GM19328 (cell line): ENCODE measurements around the gene LPP.

ENCODE experiments used
- ATAC-seq: cut with Tn5 transposase; IDR thresholded peaks from one replicate; pipeline ENCODE4 v1.9.1; 2021; ENCODE audit warnings: mild to moderate bottlenecking, moderate library complexity; ENCODE audit not compliant: unreplicated experiment

The LPP gene

DNA sequence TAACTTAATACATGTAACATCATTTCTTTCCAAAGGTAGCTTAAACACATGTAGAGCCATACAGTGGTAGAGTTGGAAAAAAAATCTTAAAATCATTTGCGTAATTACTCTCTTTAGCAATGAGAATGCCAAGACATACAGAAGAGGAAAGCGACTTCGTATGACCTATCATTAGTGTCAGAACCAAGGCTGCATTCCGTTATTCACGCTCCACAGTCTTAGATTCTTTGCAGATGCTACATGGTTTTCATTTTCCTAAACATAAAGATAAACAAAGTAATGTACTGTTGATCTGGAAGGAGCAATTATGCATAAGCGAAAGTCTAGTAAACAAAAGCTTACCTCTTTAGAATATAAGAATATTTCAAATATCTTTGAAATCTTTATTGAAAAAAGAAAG, 607.5 kb downstream of the LPP start:
- no peak for ATAC-seq

DNA sequence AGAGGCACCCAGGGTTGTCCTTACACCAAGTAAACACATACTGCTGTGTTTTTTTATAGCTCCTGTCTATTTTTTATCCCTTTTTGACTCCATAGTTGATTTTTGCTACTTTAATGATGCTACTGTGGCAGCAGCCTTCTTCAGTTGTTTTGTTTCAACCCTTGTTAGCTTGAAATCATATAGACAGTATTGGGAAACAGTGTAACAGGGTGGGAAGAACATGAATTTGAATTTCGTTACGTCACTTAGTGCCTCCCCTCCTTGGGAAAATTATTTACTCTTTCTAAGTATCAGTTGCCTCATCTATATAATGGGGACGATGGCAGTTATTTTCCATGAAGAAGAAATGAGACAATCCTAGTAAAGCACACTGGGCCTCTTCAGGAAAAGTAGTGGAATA, 608.0 kb downstream of the LPP start:
- no peak for ATAC-seq

GRCh38 chr3:188764609-188765008, 610.7 kb downstream of the LPP start:
- ATAC-seq: no peak

DNA sequence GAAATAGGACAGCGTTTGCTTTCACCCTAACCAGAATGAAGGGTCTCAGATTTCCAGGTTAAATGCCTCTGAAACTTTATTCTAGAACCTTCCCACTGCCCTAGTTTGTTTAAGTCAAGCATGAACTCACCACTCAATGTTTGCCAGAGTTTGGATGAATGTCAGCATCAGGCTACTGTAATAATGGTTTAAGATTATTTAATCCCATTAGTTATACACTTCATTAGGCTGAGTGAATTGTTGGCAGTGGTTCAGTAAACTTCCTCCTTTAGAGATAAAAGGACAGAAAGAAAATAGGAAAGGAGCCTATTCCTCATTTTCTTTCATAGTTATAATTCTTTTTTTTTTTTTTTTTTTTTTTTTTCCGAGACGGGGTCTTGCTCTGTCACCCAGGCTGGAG, 615.9 kb downstream of the LPP start:
- ATAC-seq: no peak

DNA sequence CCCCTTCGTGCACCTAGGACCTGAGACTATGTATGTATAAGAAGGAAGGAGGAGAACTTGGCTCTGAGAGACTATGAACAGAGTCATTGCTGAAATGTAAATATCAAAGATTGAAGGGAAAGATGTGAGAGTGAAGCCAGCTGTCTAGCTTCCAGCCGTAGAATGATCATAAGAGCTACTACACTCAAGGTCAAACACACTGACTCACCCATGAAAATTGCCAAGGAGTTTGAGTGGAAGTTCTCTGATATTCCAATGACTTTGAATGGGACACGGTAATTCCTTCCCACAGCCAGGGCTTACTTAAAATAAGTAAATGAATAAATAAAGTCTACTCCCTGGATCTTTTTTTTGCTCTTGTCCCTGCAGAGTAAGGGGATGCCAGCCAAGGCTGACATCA, 618.9 kb downstream of the LPP start:
- ATAC-seq: no peak

GRCh38 chr3:188775412-188775811, 621.5 kb downstream of the LPP start:
- ATAC-seq: no peak

DNA sequence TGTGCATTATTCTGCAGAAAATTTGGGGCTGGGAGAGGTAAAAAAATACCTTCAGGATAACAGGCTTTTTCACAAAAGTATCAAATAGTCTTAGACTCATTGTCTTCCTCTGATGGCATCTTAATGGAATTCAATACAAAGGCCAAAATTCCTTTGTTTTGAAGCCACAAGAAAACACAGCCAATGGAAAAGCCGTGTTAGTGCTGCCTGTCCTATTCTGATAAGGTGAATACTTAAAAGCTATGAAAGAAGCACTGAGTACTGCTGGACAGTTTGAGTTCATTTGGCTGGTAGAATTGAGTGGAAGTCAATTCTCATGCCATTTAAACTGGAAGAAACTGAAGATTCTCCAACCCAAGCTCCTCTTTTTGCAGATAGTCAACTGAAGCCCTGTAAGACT, 622.5 kb downstream of the LPP start:
- no peak for ATAC-seq

DNA sequence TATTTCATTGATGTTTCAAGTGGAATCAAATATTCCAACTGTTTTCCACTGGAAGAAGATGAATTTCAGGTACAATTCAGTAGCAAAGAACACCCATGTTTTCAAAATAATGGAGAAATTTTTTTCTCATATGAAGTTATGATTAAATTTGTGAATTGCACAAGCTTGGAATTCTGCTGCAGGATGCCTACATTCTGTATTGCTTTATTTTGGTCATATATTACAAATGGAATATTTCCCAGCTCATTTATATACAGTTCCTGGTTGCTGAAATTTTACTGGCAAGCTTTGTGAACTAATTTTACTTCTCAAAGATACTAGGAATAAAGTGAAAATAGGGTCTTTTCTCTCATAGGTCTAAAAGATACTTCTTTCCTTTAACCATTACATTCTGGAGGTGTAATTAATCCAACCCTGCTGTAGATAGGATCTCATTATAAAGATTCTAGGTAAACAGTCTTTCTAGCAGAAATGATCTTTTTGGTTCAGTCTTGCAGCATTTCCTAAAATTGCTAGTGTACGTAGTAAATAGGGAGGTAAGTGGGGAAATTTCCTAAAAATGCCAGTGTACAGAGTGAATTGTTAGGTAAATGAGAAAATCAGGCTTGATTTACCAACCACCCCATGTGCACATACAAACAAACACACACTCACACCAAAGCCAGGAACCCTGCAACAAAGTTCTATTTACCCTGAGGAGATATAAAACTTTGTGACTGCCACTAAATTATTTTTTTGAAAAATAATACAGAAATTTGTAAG, 624.3 kb downstream of the LPP start:
- no peak for ATAC-seq

- no peak for ATAC-seq
Measured at GRCh38 chr3:188779281-188779980, 625.5 kb downstream of the LPP start.

- ATAC-seq: no peak
Measured at GRCh38 chr3:188780193-188781147, 626.5 kb downstream of the LPP start.

GRCh38 chr3:188782613-188783124, 628.7 kb downstream of the LPP start:
- ATAC-seq: no peak

DNA sequence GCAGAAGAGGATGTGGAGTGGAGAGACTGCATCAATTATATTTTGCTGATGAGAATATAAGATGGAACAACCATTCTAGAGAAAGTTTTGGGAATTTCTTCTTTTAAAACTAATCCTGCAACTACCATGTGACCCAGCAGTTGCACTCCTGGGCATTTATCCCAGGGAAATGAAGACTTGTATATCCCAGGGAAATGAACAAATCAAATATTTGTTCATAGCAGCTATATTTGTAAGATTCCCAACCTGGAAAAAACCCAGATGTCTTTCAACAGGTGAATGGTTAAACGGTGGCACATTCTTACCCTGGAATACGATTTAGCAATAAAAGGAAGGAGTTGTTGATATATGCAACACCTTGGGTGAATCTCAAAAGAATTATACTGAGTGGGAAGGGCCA, 632.5 kb downstream of the LPP start:
- ATAC-seq: no peak

GRCh38 chr3:188788621-188789081, 634.7 kb downstream of the LPP start:
- no peak for ATAC-seq

DNA sequence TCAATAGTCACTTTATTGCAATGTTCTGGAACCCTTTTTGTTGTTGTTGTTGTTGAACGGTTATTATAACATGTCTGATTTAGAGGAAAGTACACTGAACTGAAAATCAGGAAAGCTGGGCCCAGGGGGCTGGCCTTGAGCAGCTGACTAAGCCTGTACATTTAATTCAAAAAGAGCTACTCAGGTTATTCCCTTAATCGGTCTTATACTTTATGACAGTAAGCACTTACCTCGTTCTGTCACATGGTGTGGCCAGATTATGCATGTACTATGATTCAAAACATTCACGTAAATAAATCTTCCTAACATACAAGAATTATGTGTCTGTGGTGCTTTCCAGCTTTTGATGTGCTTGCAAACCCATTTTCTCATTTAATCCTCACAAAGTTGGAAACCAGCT, 635.3 kb downstream of the LPP start:
- ATAC-seq: no peak

DNA sequence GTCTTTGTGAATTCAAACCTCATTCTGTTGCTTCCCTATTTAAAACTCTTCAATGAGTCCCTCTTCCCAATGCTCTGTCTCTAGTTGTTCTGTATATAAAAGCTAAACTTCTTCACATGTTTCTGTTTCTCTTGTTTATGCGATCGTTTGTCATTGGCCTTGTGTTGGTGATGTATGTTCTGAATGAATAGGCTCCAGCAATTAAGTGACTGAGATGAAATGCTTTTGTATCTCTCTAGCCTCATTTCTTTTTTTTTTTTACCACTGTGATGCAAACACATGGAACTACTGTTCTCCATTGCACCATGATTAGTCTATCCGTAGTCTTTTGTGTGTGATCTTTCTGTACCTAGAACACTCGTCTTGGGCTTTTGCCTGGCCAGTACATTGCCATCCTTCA, 637.4 kb downstream of the LPP start:
- no peak for ATAC-seq

DNA sequence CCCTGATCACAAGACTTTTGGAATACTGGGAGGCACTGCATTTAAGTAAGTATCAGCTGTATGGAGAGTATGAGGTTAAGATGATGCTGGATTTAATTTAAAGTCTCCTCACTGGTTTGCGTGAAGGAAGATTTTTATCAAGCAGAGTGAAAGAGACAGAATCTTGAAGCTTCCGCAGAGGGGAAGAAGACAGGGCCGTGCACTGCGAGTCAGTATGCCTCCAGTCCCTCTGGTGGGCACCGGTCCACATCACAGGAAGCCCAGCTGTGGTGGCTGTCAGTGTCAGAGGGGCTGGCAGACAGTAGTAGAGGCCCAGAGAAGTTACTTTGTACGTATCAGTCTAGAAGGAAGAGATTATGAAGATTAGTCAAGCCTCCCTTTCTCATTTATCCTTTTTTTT, 638.8 kb downstream of the LPP start:
- ATAC-seq: no peak

GRCh38 chr3:188796122-188796631, 642.2 kb downstream of the LPP start:
- peak; percentile 75 for ATAC-seq

GRCh38 chr3:188797045-188797444, 643.1 kb downstream of the LPP start:
- ATAC-seq: no peak

DNA sequence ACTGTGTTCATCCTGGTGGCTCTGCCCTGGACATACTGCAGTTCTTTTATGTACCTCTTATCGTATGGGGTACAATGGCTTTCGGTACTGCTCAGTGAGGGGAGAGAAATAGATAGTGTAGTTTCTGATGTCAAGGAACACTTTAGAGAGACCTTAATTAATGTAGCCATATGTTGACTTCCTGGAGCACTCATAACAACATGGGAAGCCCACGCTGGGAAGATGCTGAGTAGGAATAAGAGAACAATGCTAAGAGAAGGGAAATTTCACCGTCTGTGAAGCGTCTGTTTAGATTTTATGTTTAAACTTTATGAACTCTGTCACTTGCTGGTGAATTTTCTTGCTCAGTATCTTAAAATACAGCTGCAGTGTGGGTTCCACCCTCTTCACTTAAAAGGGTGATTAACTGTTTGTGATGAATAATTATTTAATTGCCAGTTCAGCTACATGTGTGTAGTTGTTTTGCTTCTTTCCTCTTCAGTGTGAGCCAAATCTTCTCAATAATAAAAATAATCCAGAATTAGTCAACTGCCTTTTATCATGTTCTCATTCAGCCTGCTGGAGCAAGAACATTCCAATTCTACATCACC, 644.7 kb downstream of the LPP start:
- no peak for ATAC-seq

DNA sequence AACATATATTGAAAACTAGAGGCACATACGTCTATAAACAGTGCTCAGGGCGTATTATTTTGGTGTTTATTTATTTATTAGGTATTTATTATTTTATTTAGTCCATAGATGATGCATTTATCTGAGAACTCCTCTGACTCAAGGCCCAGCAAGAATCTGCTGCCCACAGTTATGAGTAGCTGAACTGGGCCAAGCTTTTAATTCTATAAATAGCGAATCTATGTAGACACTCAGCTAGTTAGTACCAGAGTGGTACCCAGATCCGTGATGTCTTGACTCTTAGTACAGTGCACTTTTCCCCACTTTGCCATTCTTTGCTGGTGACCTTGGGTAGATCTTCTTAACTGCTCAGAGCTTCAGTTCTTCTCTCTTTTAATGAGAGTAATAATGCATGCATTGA, 647.4 kb downstream of the LPP start:
- no peak for ATAC-seq

DNA sequence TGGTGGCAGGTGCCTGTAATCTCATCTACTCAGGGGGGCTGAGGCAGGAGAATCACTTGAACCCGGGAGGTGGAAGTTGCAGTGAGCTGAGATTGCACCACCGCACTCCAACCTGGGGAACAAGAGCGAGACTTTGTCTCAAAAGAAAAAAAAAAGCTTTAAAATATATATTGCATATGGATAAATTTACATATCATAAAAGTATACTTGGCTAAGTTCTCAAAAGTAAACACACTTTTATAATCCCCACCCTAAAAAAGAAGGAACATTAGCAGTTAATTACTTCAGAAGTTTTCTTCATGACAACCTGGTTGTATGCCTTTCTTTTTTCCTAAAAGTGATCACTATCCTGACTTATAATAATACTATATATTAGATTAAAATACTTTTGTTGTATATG, 648.7 kb downstream of the LPP start:
- no peak for ATAC-seq
